22Rv1 (cell line): ENCODE data around the gene COA1.

Experiments
- ZFX ChIP-seq: fragments of 450-650 bp; IDR thresholded peaks from 2 replicates; pipeline ENCODE4 v1.6.1; 2017; ENCODE audit warnings: antibody characterized with exemption, borderline replicate concordance
- TF ChIP-seq, protein P1 (sequence below): fragments of 450-650 bp; IDR thresholded peaks from 2 replicates; pipeline ENCODE4 v1.5.1; 2017; ENCODE audit warnings: mild to moderate bottlenecking

DNA sequence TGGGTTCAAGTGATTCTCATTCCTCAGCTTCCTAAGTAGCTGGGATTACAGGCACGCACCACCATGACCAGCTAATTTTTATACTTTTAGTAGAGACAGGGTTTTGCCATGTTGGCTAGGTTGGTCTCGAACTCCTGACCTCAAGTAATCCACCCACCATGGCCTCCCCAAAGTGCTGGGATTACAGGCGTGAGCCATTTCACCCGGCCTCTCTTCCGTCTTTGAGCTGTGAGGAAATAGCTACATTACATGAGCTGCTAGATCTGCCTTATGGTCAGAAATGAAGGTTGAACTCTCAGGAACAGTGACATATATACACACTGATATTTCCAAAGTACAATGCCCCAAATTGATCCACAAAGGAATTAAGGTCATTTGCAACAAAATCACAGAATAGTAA is 31.5 kb upstream of the COA1 start:
- TF ChIP-seq, protein P1, sequence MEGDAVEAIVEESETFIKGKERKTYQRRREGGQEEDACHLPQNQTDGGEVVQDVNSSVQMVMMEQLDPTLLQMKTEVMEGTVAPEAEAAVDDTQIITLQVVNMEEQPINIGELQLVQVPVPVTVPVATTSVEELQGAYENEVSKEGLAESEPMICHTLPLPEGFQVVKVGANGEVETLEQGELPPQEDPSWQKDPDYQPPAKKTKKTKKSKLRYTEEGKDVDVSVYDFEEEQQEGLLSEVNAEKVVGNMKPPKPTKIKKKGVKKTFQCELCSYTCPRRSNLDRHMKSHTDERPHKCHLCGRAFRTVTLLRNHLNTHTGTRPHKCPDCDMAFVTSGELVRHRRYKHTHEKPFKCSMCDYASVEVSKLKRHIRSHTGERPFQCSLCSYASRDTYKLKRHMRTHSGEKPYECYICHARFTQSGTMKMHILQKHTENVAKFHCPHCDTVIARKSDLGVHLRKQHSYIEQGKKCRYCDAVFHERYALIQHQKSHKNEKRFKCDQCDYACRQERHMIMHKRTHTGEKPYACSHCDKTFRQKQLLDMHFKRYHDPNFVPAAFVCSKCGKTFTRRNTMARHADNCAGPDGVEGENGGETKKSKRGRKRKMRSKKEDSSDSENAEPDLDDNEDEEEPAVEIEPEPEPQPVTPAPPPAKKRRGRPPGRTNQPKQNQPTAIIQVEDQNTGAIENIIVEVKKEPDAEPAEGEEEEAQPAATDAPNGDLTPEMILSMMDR, result no peak
- no peak for TF ChIP-seq ZFX
